DOHH2 (cell line): ENCODE measurements around the gene POU5F1.

Source experiments
- H3F3A ChIP-seq: fragments of 200-600 bp; sonication (generic), shearing (Covaris generic); 2 replicates; pipeline ENCODE4 v1.6.0; 2016; ENCODE audit warnings: antibody characterized with exemption, mild to moderate bottlenecking; ENCODE audit not compliant: control insufficient read depth, insufficient read depth
- H3K27ac ChIP-seq: fragments of 200-600 bp; sonication (generic); 2 replicates; pipeline ENCODE4 v1.5.1; 2014; ENCODE audit warnings: low read depth, mild to moderate bottlenecking, low read length, moderate library complexity
- H3K27me3 ChIP-seq: fragments of 200-600 bp; sonication (generic); 2 replicates; pipeline ENCODE4 v1.6.1; 2014; ENCODE audit warnings: mild to moderate bottlenecking, low read length, mixed read lengths; ENCODE audit not compliant: control insufficient read depth
- H3K36me3 ChIP-seq: fragments of 200-600 bp; sonication (generic); 2 replicates; pipeline ENCODE4 v1.6.1; 2014; ENCODE audit warnings: mild to moderate bottlenecking, low read length, moderate library complexity, mixed read lengths; ENCODE audit not compliant: control insufficient read depth
- H3K4me1 ChIP-seq: fragments of 200-600 bp; sonication (generic); 2 replicates; pipeline ENCODE4 v1.6.1; 2014; ENCODE audit warnings: mild to moderate bottlenecking, low read length, mixed read lengths; ENCODE audit not compliant: control insufficient read depth
- H3K4me2 ChIP-seq: fragments of 200-600 bp; sonication (generic); 2 replicates; pipeline ENCODE4 v1.6.0; 2014; ENCODE audit warnings: mild to moderate bottlenecking, low read length, moderate library complexity
- H3K4me3 ChIP-seq: fragments of 200-600 bp; sonication (generic); 2 replicates; pipeline ENCODE4 v1.5.1; 2014; ENCODE audit warnings: mild to moderate bottlenecking, low read length, mixed read lengths
- H3K79me2 ChIP-seq: fragments of 200-600 bp; sonication (generic); 2 replicates; pipeline ENCODE4 v1.6.1; 2014; ENCODE audit warnings: mild to moderate bottlenecking, low read length, mixed read lengths; ENCODE audit not compliant: control insufficient read depth
- H3K9me2 ChIP-seq: fragments of 200-600 bp; sonication (generic); replicated peaks from 2 replicates; pipeline ENCODE4 v1.6.1; 2014; ENCODE audit warnings: mild to moderate bottlenecking, low read length, mixed read lengths; ENCODE audit not compliant: control insufficient read depth
- H3K9me3 ChIP-seq: fragments of 200-600 bp; sonication (generic); 2 replicates; pipeline ENCODE4 v1.6.1; 2014; ENCODE audit warnings: antibody characterized with exemption, low read length, mixed read lengths; ENCODE audit not compliant: control insufficient read depth, insufficient read depth
- H4K20me1 ChIP-seq: fragments of 200-600 bp; sonication (generic); 2 replicates; pipeline ENCODE4 v1.6.0; 2014; ENCODE audit warnings: low read depth, mild to moderate bottlenecking, antibody characterized with exemption, low read length, moderate library complexity; ENCODE audit not compliant: control insufficient read depth, insufficient read depth
- CTCF ChIP-seq: fragments of 200-600 bp; sonication (generic); IDR thresholded peaks from one replicate; pipeline ENCODE4 v1.5.1; 2014; ENCODE audit warnings: antibody characterized with exemption, mild to moderate bottlenecking, low read depth, low read length; ENCODE audit not compliant: poor library complexity, severe bottlenecking
- EZH2phosphoT487 ChIP-seq: fragments of 200-600 bp; sonication (generic); IDR thresholded peaks from 2 replicates; pipeline ENCODE4 v1.6.1; 2017; ENCODE audit warnings: borderline replicate concordance, mild to moderate bottlenecking, antibody characterized with exemption, low read length, moderate library complexity, mixed read lengths

Gene POU5F1

GRCh38 chr6:31125162-31125561 lies 45.3 kb downstream of the POU5F1 start:
- no peaks in the 10 kb centered on the region for H3F3A ChIP-seq
- no peaks in the 10 kb centered on the region for H4K20me1 ChIP-seq
- no peaks in the 10 kb centered on the region for H3K9me2 ChIP-seq
- no peaks in the 10 kb centered on the region for H3K9me3 ChIP-seq
- TF ChIP-seq EZH2phosphoT487 (no peak), CTCF (no peak)
- H3K27me3 ChIP-seq, result peaks cover 13% of the 10 kb centered on the region
- no peak overlapping the region for H3K4me2 ChIP-seq
- no peaks in the 10 kb centered on the region for H3K36me3 ChIP-seq
- H3K27ac ChIP-seq, result no peak overlapping the region
- no peaks in the 10 kb centered on the region for H3K4me1 ChIP-seq
- H3K79me2 ChIP-seq, result no peaks in the 10 kb centered on the region
- no peak overlapping the region for H3K4me3 ChIP-seq

DNA sequence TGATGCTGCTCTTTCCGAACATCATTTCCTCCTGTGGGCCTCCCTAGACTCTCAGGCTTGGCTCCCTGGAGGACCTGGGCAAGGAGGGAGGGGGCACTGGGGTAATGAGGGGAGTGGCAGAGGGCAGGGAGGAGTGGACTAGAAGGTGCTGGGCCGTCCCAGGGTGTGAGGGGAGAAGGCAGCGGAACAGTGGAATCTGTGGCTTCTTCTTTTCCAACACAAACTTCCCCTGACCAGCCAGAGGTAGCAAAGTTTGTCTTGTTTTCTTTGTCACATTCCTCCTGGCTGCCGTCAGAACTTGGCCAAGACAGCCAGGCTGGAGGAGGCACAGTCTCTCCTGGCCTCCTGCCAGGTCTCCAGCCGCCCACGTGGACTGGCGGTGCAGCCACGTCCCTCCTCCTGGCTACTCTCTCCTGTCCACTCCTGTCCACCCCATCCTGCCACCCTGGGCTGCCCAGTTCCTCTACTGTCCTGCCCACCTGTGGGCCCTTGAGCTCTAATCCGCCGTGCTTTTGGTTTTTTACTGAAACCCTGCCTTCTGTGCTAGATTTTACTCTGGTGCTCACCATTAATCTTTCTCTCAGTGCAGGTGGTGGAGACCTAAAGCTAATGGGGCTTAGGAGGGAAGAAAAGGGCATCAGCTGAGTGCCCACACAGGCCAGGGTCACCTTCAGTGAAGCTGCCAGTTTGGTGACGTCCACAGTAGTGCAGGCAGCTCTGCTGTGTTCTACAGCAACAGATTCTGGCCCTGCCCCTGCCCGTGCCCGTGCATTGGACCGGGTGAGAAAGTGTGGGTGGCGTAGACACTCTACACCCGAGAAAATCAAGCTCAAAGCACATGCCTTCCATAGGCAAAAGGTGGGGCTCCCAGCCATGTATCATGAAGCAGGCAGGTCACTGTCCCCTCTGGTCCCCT lies 47.4 kb downstream of the POU5F1 start:
- Histone ChIP-seq H3K36me3 (no peaks in the 10 kb centered on the region), H3F3A (no peaks in the 10 kb centered on the region), H3K4me2 (no peak overlapping the region), H4K20me1 (no peaks in the 10 kb centered on the region), H3K9me2 (no peaks in the 10 kb centered on the region), H3K79me2 (no peaks in the 10 kb centered on the region), H3K4me1 (no peaks in the 10 kb centered on the region), H3K27me3 (no peaks in the 10 kb centered on the region; the same call in 1 of the 2 replicates), H3K27ac (no peak overlapping the region), H3K9me3 (no peaks in the 10 kb centered on the region), H3K4me3 (no peak overlapping the region)
- TF ChIP-seq EZH2phosphoT487, result no peak
- no peak for TF ChIP-seq CTCF

DNA sequence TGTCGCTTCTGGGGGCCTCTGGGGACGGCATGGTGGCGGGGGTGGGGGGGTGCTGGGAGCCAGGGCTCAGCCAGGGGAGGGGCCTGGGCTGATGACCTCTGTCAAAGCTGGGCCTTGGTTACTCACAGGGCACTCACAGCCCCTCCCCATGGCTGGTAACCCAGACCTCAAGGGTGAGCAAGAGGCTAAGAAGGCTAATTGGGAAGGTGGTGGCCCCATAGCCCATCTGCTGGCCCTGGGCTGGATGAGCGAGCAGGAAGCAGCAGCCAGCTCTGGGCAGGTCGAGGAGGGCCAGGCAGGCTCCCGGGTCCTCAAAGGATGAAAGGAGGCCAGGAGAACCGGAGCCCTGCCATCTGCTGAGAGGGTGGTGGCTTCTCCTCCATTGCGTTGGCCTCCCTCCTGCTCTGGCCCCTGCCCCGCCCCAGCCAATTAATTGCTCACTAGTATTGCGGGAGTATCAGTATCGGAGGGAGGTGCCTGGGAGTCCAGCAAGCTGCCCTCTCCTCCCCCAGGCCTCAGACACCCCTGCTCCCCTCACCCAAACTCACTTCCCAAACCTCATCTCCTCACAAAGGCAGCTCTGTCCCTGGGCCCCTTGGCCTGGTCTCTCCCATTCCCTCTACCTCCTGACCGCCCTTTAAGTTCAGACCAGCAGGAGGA lies 49.2 kb downstream of the POU5F1 start:
- no peaks in the 10 kb centered on the region; the same call in 1 of the 2 replicates for H3K27me3 ChIP-seq

More for the DNA sequence above, 49.2 kb downstream of the POU5F1 start:
- Histone ChIP-seq H3K27ac (no peak overlapping the region), H3K4me2 (no peak overlapping the region), H3K4me3 (no peak overlapping the region), H4K20me1 (no peaks in the 10 kb centered on the region), H3K36me3 (no peaks in the 10 kb centered on the region), H3K9me2 (no peaks in the 10 kb centered on the region), H3K4me1 (no peaks in the 10 kb centered on the region), H3F3A (no peaks in the 10 kb centered on the region), H3K79me2 (no peaks in the 10 kb centered on the region), H3K9me3 (no peaks in the 10 kb centered on the region)
- TF ChIP-seq CTCF (no peak), EZH2phosphoT487 (no peak)
